Stimulated activated naive CD4-positive, alpha-beta T cell treated with Interleukin-2 at 50 U/mL for 16 hours (primary cell): ENCODE results near the gene PTPRB.

Experiments
- DNase-seq: peaks from one replicate; lab custom pipeline; 2025; lab: John Stamatoyannopoulos, UW

PTPRB gene

GRCh38 chr12:70637303-70638085 is at the start of gene PTPRB:
PTPRB (minus strand) TSS chr12:70637429; CDS start chr12:70637395, 34 bp downstream.
- no peak for DNase-seq

DNA sequence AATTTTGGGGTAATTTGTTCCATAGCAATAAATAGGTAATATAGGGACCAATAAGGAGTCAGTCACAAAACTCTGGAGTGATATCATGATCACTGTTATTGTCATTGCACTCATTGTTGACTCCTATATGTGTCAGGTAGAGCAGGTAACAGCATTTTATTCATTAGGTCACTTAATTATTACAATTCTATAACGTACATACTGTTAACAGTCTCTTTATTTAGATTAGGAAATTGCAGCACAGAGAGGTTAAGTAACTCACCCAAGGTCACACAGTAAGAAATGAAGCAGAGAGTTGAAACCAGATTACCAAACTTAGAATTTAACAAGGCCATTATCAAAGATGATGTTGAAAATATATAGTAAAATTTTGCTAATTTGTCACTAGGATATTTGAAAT is 49.7 kb upstream of the PTPRB start:
- no peak for DNase-seq

DNA sequence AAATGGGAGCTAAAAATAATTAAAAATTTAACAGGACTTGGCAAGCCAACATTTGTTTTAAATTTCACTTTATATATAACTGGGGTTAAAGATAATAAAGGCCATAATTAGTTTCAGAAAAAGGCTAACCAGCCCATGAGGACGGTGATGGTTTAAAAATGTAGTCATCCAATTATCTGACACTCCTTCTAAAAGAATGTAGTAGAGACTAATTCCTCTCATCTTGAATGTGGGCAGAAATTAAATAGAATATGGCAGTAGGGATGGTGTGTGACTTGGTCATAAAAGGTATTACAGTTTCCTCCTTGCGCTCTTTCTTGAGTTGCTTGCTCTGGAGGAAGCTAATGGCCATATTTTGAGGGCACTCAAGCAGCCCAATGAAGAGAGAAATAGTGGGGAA is 49.1 kb upstream of the PTPRB start:
- no peak for DNase-seq

DNA sequence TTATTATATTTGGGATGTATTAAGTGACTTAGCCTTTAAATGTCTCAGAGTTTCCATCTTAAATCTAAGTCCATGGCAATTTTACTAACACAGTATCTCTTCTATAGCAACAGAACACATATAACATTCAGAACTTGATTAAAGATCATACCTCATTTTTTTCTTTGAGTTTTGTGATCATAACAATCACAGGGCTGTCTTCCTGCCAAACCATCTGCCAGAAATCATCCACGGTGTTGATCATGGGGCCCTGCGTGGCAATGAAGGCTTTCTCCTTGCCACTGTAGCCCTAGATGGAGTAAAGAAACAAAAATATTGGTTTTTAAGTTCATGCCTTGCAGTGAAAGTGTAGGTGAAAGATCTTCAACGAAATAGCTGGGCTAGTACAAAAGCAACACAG is 46.7 kb upstream of the PTPRB start:
- no peak for DNase-seq

GRCh38 chr12:70671698-70672097 is 34.5 kb upstream of the PTPRB start:
- no peak for DNase-seq

- DNase-seq = no peak
Observed at GRCh38 chr12:70670948-70671347, 33.7 kb upstream of the PTPRB start.

DNA sequence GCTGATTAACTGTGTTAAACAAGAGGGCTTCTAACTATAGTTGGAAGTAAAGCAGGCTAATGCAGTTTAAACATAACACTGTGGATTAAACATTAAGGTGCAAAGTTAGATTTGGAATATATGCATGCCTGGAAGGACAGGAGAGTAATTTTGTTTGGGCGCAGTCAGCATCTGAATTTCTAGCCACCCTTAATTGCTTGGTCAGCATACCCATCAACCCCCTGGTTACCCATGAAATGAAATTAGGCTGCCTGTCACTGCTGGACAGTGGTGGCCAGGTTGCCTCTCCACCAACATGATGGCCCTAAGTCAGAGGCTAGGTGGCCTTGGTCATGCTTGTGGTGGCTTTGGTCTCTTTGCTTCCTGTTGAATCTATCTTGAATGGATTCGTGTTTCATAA is 30.0 kb upstream of the PTPRB start:
- no peak for DNase-seq

GRCh38 chr12:70666364-70666763 is 29.1 kb upstream of the PTPRB start:
- DNase-seq = no peak

- DNase-seq = no peak
Observed at GRCh38 chr12:70664465-70664881, 27.2 kb upstream of the PTPRB start.

DNA sequence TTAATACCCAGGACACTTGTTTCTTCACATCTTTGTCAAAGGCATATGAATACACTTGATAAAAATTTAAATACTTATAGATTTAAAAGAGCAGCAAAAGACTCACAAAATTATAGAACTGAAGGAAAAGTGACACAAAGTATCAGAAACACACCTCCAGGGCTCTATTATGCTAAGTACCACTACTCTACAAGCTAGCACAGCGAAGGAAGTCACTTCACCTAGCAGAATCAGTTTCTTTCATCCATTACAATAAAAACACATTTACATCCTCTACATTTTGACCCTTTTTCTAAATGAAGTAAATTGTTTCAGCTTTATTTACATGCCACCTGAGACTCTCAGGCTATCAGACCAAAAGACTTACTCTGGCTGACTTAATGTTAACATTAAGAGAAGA is 26.6 kb upstream of the PTPRB start:
- no peak for DNase-seq

- DNase-seq = no peak
Observed at GRCh38 chr12:70661466-70662161, 24.4 kb upstream of the PTPRB start.

DNA sequence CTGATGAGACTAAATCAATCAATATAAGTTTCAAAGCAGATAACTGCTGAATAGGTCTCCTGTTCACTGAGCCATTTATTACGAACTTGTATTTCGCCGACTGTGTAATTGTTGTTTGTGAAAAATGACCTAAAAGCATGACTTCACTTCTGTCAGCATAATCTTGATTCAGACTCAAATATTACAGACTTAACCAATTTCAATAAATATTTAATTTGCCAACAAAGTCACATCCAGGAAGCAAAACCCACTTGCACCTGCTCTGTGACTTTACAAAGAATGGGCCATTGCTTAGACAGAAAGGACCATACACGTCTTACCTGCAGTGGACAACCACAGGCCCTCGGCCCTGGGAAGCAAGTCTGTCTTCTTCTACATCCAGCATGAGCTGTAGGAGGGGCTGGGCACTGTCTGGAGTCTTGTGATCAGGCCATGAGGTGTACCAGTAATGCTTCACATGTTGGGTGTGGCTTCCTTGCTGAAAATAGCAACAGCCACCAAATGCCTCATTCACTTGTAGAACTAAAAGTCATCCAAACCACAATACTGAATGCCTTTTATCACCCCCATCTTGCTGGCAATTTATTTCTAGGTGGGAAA is 23.5 kb upstream of the PTPRB start:
- no peak for DNase-seq

- no peak for DNase-seq
Observed at GRCh38 chr12:70660002-70660604, 22.9 kb upstream of the PTPRB start.

GRCh38 chr12:70659077-70659606 is 21.9 kb upstream of the PTPRB start:
- DNase-seq = no peak

- DNase-seq = no peak
Observed at GRCh38 chr12:70657616-70658286, 20.5 kb upstream of the PTPRB start.

DNA sequence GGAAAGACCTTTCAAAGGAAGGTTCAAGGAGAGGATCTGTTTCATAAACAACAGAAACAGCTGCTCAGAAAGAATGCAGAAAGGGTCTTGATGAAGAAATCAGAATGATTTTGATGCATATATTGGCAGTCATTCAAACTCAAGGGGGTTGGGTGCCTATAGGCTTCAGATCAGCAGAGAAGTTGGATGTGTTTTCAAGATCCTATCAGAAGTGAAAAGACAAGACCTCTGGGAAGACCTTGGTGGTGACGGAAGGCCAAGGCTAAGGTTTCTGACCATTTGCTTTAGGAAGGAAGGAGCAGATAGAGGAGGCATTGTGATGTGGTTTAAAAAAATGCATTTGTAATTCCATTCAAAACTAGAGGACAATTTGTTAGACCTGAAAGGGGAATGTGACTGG is 15.2 kb upstream of the PTPRB start:
- no peak for DNase-seq

GRCh38 chr12:70648831-70649230 is 11.6 kb upstream of the PTPRB start:
- no peak for DNase-seq

DNA sequence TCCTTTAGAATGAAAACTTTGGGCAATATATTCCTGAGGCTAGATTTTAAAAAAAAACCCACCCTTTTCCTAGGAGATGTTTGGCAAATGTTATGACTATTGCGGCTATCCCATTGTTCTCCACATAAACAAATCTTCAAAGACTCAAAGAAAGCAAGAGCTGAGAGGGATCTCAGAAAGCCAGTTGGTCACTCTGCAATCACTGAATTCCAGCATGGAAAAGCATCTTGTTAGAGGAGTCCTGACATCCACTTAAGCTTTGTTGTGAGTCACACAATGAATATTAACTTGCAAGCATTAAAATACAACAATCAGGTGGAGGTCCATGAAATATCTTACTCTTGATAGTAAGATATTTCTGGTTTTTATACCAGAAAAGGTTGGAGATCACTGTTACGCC is 11.0 kb upstream of the PTPRB start:
- DNase-seq = no peak

- DNase-seq = no peak
Observed at GRCh38 chr12:70646850-70647249, 9.6 kb upstream of the PTPRB start.

GRCh38 chr12:70645494-70646317 is 8.5 kb upstream of the PTPRB start:
- DNase-seq = no peak

DNA sequence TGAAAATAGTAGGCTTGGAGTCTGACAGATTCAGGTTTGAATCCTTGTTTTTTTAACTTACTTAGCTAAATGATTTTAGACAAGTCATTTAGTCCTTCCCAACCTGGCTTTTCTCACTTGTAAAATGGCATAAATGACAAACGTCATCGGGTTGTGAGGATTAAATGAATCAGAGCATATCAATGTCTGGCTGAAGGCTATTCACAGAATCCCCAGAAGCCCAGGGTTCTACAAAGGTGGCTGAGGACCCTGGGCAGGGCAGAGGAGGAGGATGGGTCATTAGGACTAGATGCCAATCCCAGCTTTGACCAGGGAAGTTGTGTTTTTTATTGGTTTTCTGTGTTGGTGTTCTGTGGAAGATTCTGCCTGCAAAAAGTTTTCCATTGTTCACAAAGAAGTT is 7.6 kb upstream of the PTPRB start:
- DNase-seq = no peak
